ENCODE results near the gene ALG14.
"Not testable (repeated sequence)": the region's sequence is repeated elsewhere in the genome, so short reads cannot be mapped to it uniquely, and the experiment has no call there.

The ALG14 gene

DNA sequence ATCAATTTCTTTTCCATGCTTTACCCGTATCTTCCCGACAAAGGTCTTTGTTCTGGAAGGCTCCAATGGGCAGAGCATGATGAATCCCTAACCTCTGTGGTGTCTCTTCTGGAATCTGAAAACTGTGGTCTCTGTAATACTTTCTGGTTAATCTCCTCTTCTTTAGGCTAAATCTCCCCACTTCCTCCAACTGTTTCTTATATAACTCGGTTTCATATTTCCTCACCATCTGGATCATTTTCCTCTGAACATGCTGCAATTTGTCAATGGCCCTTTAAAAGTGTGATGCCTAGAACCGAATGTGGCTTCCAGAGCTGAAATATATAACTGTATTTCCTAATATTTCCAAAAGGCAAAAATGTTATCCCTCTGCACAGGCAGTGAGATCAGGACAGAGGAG is 66.1 kb downstream of the ALG14 start:
- DNase-seq (ENCODE audit: low read depth in 2 of 2): no peak

DNA sequence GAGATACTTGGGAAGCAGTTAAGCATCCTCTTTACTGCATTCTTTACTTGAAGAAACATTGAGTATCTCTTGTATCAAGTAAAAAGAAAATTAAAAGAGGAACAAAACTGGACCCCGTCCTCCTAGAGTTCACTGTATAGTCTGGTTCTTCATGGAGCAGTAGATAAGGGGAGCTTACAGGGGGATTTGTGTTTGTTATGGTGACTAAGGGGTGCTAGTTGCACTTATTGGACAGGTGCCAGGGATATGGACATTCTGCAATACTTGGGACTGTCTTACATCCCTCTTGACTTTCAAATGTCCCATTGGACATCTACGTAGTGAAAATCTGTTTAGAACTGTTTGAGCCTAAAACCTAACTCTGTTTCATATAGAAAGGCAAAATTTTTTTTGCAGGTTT is 67.2 kb downstream of the ALG14 start:
- no peak for DNase-seq (ENCODE audit: low read depth in 2 of 2)

DNA sequence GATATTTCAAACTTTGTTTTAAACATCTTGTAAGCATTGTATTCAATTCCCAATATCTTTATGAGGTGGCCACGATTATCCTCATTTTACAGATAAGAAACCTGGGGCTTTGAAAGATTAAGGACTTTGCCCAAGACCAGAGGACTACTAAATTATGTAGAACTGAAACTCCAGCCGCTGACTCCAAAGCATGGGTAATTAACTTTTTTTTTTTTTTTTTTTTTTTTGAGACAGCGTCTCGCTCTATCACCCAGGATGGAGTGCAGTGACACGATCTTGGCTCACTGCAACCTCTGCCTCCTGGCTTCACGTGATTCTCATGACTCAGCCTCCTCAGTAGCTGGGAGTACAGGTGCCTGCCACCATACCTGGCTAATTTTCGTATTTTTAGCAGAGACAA is 68.7 kb downstream of the ALG14 start:
- no peak for DNase-seq (ENCODE audit: low read depth in 2 of 2)

DNA sequence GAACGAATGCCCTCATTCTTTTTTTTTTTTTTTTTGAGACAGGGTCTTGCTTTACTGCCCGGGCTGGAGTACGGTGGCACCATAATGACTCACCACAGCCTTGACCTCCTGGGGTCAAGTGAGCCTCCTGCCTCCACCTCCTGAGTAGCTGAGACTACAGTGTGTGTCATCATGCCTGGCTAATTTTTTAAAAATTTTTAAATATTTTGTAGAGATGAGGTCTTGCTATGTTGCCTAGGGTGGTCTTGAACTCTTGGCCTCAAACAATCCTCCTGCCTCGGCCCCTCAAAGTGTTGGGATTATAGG is 69.4 kb downstream of the ALG14 start:
- DNase-seq (ENCODE audit: low read depth in 2 of 2): no peak

DNA sequence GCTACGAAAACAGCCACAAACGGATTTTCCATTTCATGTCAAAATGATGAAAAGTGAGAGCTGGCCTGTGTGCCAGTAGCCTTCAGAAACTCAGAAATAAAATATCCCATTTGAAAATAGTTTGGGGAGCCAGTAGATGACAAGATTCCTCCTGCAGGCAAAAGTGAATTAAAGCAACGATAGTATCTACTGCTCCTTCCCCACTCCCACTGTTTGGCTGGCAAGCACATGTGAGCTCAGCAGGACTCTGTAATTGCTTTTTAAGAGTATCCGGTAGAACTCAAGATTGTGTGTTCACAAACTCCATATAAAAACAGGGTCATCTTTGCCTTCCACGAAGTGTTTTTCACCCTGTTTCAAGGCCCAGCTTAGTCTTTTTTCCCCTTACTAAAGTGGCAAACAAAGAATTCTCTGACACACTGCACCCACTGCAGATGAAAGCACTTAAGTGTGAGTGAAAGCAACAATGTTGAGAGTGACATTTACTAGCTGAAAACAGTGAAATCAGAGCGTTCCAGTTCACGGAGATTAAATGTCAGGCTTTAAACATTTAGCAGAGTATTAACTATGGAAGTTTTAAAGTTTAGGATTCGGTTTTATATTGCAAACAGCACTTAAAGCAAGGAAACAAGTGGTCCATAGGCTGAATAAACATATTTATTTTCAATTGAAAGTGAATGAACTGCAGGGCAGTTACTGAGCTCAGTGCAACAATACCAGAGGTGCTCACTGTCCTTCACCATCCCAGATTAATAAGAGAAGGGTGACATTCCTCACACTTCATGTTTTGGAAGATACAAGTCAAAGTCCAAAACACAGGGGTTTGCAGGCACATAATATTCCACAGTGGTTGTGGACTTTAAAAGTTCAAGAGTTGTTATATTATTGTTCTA is 70.0 kb downstream of the ALG14 start:
- DNase-seq (ENCODE audit: low read depth in 2 of 2): no peak

DNA sequence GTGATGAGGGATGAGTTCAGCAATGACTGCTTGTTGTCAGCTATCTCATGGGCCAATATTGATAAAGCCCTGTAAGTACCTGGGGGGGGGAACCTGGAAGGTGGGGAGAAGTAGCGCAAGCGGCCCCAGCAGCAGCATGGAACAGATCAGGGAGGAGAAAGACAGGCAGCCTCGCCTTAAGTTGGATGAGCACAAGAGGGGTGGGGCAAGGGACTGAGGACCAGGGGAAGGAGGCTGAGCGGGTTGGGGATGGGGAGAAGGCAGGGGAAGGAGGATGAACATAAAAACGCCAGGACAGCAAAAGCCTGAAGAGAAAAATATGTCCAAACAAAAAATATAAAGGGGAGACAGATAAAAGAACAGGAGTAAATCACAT is 70.6 kb downstream of the ALG14 start:
- DNase-seq (ENCODE audit: low read depth in 2 of 2): no peak

DNA sequence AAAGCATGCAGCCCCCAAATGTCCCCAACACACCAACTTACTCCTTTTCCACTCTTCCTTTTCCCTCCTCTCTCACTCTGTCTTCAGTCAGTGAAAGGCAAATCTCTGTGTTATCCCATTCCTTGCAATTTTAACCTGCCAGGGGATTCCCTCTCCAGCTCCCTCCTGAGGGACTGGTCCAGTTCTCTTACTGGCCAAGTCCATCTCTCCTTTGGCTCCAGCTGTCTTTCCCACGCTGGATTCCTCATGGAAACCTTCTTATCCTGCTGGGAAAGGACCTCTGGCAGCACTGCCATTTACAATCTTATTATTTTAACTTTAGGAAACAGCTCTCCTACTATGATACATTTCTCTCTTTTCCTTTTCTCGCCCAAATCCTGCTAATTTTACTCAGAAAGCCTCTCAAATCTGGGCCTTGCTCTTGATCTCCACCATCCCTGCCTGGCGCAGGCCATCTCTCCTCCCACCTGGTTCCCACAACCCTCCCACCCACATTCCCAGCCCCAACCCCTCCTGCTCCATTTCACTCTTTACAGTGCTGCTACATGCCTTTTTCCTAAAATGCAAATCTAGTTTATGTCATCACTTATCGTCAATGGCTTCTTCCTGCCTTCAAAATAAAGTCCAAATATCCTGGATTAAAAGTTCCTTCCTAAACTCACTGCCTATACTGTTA is 73.2 kb downstream of the ALG14 start:
- no peak for DNase-seq (ENCODE audit: low read depth in 2 of 2)

DNA sequence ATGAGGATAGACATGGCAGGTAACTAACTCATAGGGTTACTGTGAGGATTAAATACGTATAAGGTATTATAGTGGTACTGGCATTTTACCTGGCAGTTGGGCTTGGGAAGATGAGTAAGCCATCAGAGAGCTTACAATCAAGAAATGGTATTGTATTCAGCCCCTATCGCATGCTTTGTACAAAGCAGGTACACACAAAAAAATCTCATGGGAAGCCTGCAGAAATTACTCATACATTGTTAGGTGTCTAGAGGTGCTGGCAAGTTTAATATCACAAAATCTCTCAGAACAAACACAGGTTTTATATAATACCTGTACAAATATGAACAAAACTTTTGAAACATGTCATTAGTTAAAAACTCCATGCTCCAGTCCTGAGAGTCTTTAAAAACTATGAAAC is 74.0 kb downstream of the ALG14 start:
- no peak for DNase-seq (ENCODE audit: low read depth in 2 of 2)

DNA sequence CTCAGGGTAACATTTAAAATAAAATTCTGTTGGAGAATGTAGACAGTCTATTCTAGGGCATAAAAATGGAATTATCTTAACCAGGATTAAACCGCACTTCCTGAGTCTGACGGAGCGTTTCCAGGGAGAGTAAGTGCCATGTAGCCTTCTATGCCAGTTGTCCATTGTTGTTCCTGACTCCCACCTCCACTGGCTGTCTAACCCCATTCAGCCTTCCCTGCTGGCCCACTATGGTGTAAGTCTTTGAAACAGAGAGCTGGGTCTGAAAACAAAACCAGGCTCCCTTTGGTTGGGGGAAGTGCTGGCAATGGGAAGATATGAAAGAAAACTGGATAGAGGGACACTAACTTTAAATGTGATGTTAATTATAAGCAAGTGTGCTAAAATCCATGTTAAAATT is 74.6 kb downstream of the ALG14 start:
- no peak for DNase-seq (ENCODE audit: low read depth in 2 of 2)

DNA sequence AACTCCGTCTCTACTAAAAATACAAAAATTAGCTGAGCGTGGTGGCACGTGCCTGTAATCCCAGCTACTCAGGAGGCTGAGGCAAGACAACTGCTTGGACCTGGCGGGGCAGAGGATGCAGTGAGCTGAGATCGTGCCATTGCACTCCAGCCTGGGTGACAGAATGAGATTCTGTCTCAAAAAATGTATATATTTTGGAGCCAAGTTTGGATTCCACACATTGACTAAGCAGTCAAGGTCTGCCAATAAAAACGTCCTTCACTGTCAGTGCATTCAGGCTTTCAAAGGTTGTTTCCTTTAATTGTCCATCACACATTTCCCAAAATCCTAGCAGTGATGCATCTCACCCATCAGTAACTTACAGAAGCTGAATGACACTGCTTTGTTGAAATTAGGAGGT is 77.2 kb downstream of the ALG14 start:
- DNase-seq (ENCODE audit: low read depth in 2 of 2): not testable (repeated sequence)

DNA sequence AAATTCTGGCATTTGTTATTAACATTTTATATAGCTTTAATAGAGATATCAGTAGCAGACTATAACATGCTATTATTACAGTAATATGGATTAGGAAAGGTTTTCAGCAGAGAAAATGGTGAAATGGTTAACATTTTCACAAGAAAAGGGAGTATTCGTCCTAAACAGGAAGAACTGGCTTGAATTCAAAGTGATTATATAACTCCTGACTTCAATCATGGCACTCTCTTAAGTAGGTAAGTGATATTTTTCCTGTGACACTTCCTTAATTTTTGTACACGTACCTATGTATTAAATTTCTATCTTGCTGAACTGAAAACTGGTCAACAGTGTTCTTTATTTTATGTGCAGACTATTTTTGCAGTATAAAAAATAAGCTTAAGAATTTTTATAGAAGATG is 77.9 kb downstream of the ALG14 start:
- no peak for DNase-seq (ENCODE audit: low read depth in 2 of 2)

DNA sequence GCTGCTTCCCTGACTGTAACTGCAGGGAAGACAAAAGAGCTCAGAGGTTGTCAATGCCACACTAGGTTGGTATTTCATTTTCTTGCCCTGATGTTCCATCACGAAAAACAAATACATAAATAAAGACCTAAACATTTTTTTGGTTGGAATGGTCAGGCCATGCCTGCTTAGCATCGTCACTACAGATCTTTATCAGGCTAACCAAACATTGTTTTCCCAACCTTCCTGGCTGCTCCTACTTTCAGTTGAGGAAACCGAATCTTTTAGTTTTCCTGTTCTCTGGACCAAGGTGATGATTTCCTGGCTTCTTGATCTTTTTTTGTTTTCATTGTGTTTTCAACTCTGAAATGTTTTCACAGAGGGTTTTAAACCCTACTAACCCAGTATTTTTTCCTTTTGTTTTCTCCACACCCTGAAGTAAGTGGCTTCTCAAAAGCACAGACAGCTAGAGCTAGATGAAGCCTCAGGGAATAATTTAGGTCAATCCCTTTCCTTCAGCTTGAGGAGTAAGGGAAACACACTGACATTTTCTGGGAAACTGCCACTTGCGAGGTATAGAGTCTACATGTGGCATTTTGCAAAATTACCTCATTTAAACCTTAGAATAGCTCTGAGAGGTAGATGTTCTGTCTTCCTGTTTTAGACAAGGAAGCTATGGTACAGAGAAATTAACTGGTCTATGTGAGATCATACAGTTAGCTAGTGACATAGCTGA is 78.7 kb downstream of the ALG14 start:
- no peak for DNase-seq (ENCODE audit: low read depth in 2 of 2)

DNA sequence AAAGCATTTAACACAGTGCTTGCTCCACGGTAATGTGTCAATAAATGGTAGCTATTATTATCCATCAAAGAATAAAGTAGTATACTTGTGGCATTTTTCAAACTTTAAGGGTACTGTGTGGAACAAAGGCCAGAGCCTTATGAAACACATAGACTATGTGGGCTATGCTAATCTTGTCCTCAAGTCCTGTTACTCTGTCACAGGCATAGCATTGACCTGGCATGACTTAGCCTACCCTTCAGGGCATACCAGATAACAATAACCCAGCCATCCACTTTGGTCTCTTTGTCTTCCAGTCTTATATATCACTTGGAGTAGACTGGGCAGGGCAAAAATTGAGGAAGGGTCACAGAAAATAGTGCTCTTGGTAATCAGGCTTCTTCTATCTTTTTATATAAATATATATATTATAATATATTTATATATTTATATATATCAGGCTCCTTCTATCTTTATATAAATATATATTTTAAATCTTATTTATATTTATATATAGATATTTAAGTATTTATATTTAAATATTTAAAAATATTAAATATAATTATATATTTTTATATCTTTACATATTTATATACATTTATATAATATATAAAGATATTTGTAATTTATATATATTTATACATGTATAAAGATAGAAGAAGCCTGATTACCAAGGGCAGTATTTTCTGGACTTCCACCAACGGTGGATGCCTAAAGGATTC is 79.7 kb downstream of the ALG14 start:
- DNase-seq (ENCODE audit: low read depth in 2 of 2): no peak

DNA sequence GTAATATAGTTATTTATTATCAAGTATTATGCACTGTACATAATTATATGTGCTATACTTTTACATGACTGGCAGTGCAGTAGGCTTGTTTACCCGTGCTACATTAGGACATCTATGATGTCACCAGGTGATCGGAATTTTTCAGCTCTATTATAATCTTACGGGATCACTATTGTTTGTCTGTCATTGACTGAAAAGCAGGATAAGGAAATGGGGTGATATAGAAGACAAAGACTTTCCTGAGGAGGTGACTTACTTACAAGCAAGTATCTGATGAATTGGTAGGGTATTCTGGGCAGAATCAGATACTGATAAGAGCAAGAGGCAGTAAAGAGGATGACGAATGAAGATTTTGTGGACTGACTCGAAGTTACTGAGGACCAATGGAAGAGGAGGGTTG is 80.6 kb downstream of the ALG14 start:
- no peak for DNase-seq (ENCODE audit: low read depth in 2 of 2)

DNA sequence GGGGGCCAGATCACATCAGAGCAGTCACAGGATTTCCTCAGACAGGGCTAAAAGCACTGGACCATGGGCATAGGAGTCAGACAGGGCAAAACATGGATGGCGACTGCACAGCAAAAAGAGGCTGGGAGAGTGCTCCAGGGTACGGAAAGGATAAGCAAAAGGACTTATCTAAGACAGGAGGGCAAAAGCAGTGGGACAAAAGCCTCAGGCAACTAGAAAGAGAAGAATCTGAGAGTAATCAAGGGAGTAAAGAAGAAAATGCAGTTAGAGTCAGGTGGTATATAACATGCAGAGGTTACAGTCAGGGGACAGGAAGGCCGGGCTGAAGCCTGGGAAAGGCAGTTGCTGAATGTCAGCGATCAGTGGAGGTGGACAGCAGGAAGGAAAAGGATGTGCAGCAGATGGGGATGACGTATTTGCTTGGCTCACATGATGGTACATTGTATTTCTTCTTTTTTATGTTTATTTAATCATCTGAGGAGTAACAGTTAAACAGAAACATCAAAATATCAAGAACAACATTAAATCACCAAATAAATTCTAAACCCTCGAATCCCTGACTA is 82.8 kb downstream of the ALG14 start:
- DNase-seq (ENCODE audit: low read depth in 2 of 2): no peak

DNA sequence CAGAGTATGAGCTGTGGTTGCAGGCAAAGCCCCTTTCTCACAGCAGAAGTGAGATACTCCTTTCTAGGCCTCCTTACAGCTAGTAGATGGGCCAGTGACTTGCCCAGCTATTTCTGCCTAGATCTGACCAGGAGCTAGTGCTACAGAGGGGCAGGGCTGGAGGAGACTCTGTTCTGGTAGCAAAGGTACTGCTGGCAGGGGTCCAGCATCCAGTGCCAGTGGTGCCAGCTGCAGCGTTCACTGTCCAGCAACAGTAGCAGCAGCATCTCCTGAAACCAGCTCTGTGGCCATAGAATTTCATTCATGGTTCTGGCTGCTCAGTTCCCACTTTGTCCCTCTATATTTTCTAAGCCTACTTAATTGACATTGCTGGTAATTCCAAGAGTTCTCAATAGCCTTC is 83.4 kb downstream of the ALG14 start:
- DNase-seq (ENCODE audit: low read depth in 2 of 2): no peak

DNA sequence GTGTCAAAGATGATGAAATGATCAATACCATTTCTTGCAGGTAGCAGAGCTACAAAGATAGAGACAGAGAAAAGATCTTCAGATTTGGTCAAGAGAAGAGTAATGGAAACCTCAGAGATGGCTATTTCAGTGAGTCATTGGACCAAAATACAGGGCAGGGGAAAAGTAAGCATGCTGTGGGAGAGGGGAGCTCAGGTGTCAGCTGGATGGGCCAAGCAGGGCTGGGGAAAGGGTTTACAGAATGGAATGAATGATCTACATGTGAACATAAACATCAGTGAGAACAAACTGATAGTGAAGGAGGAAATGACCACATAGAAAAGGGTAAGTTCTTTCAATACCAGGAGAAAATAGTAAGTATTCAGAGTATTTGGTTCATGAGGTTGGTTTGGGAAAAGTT is 84.4 kb downstream of the ALG14 start:
- DNase-seq (ENCODE audit: low read depth in 2 of 2): no peak

DNA sequence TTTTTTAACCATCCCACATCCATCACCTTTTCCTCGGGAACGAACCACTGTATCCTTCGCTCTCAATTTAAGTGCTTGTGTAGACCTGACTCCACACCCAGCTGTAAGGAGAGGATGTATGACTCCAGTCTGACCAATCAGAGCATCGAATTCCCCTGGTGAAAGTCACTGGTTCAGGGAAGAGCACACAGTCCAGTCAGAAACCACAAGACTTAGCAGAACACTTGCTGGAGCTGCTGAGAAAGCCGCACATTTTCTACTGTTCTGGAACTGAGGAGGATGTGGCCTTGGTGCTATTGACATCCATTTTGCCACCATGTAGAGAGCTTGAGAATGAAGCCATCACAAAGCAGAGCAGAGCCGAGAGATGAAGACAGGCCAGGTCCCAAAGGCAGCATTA is 86.0 kb downstream of the ALG14 start:
- DNase-seq (ENCODE audit: low read depth in 2 of 2): no peak

DNA sequence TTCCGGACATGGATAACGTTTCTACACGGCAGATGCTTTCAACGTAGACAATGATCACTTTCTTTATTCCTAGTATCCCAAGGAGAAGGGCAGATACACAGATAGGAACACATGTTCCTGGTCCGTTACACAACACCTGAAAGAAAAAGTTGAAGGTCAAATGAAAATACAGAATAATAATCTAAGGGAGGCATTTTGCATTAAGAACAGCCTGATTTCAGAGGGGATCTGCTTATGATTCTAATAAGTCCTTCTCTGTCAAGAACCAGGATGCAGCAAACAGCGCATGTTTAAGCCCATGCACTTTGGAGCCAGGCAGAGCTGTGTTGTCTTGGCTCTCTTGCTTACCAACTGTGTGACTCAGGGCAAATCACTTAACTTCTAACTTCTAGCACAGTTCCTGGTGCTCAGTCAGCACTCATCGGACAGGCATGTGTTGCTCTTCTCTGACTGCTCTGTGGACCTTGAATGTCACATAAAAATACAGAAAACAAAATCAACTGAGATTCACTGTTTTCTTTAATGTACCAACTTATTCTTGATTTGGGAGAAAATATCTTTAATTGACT is 89.5 kb downstream of the ALG14 start:
- no peak for DNase-seq (ENCODE audit: low read depth in 2 of 2)

DNA sequence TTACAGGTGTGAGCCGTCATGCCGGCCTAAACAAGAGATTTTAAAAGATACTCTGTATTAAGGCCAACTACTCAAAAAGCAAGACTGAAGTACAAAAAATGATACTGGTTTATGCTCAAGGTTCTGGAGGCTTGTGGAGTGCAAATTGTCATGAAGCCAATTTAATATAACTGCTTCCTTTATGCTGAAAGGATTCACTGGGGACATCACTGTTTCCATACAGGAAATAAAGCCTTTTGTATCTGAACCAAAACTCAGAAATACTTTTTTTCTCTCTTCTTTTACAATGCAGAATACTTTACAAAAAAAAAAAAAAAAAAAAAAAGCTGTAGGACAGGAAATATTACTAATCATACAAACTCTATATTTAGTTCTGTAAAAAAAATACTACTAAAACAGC is 90.4 kb downstream of the ALG14 start:
- no peak for DNase-seq (ENCODE audit: low read depth in 2 of 2)

DNA sequence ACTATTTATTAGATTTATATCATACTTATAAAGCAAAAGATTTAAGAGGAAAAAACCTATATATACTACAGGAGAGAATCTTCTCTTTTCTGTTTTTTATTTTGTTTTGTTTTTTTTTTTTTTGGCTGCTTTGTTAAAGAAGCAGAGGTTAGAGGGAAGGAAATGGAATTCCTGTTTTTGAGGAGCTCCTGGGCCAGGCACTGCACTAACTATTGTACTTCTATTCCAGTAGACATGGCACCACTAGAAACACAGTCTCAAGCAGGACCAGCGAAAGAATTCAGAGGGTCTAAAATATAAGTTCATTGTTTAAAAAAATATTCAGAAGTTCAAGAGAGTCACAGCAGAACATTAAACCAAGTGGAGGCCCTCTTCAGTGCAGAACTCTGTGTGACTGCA is 91.2 kb downstream of the ALG14 start:
- DNase-seq (ENCODE audit: low read depth in 2 of 2): no peak

Data from stimulated activated CD8-positive, alpha-beta memory T cell treated with anti-CD3 and anti-CD28 coated beads, Interleukin-7, amount 100 ng/mL, for 1 hour (primary cell).